T-helper 1 cell (primary cell): Measurements from ENCODE around the gene GNGT2.

Experiments
- DNase-seq, 5 donors: peaks; one replicate each; pipeline ENCODE4 v3.0.0-alpha.2; 2012 to 2020
- total RNA-seq, 4 donors: gene quantifications; one replicate each; lab custom pipeline; 2026; lab: John Stamatoyannopoulos, UW

GNGT2 gene
- total RNA-seq = 0.95 to 1.6 (median 1.5) reads per million in 4 donors

DNA sequence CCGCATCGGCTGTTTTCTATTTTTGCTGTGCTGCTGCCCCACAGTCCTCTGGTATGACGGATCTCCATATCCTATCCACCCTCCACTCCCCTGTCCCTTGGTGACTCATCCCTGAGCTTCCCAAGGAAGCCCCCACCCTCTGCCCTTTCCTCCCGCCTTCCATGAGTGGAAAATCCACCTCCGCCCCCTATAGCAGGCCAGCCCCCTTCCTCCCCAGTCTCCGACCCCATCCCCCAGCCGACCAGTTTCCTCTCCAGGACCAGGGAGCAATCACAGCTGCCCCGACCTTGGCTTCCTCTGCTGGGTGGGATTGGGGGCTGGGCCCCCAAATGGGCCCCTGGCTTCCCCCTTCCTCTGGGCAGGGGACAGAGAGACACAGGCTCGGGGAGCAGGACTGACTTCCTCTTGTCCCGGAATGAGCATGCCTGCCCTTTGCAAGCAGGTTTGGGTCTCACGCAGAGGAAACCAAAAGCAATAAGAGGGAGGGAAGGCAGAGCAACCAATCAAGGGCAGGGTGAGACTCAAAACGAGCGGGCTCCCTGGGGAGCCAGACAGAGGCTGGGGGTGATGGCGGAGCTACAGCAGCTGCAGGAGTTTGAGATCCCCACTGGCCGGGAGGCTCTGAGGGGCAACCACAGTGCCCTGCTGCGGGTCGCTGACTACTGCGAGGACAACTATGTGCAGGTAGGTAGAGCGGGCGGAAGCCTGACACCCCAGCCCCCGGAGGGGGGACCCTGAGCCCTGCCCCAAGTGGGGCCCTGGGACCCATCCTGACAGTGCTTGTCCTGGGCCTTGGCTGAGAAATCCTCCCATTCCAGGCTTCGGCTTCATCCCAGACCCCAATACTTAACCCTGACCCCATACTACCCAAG, at the start of gene GNGT2, which contains the start of gene ABI3:
GNGT2 (minus strand) TSS at position 417 of the 872 bp plus-strand sequence. CDS start 3,152 bp downstream, outside the sequence.
ABI3 (plus strand) TSS at position 550 of the 872 bp plus-strand sequence; CDS start at position 568, 18 bp downstream.
- DNase-seq = peak in 4 of 5 donors; percentile 28 to 84 (median 44)

DNA sequence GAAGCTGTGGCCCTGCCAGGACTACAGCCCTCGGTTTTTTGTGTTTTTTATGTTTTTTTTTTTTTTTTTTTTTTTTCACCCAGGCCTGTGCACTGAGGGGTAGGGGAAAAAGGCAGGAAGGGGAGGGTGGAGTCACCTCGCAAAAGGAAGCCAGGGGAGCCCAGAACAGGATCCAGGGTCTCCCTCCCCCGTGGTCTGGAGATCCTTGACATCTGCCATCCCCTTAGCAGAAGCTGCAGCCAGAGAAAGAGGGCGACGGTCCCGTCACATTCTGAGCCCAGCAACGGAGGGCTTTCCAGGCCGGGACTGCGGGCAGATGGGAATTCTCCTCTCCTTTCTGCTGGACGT, 49.3 kb upstream of the GNGT2 start:
- no peak for DNase-seq

DNA sequence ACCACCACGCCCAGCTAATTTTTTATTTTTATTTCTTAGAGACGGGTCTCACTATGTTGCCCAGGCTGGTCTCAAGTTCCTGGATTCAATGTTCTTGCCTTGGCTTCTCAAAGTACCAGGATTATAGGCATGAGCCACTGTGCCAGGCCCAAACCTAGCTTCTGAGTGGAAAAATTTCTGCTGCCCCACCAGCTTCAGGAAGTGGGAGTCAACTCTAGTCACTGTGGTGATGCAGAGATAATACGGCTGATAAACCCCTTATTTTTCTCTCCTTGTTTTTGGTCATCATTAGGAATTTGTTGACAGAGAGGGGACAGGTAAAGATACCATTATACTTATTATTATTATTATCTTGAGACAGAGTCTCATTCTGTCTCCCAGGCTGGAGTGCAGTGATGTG, 48.0 kb upstream of the GNGT2 start:
- DNase-seq = no peak

DNA sequence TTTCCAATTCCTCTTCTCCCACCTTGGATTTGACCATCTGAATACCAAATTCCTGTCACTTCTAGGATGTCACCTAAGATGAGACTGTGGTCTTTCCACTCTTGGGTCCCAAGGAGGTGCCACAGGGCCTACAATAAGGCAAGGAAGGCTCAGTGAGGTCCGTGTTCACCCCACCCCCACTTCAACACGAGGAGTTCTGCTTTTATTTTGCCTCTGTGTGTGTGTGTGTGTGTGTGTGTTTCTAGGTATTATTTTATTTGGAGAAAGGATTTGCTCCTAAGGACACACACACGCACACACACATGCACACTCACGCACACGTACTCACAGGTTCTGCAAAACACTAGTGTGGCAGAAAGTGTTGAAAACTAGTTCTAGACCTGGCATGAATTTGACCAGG, 44.8 kb upstream of the GNGT2 start:
- no peak for DNase-seq

DNA sequence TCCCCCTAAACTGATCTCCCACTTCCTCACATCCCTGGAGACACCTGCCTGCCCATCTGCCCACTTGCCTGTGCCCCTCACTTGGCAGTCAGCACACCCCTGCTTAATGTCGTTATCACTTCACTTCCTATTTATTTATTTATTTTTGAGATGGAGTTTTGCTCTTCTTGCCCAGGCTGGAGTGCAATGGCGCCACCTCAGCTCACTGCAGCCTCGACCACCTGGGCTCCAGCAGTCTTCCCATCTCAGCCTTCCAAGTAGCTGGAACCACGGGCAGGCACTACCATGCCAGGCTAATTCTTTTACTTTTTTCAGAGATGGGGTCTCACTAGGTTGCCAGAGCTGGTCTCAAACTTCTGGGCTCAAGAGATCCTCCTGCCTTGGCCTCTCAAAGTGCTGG, 43.7 kb upstream of the GNGT2 start:
- DNase-seq = no peak

DNA sequence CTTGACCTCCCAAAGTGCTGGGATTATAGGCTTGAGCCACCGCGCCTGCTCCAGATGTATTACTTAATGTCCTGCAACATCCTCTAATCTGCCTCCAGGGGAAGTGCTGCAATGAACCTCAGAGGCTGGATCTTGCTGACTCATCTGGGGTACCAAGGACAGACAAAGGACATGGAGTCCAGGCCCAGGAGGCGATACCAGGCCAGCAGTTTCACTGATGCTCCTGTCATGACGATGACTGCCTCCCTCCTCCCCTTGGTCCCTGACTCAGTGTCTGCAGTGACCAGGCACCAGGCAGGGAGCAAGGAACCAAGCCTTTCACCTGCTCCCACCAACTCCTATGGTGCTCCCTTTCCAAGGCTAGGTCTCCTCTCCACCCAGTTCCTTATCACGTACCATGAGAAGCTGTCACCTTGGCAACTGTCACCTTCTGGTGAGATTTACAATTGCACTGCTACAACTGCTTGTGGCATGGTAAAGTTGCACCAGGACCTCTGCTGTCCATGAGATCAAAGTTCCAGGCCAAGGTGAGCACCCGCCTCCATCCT, 41.8 kb upstream of the GNGT2 start:
- DNase-seq = no peak

DNA sequence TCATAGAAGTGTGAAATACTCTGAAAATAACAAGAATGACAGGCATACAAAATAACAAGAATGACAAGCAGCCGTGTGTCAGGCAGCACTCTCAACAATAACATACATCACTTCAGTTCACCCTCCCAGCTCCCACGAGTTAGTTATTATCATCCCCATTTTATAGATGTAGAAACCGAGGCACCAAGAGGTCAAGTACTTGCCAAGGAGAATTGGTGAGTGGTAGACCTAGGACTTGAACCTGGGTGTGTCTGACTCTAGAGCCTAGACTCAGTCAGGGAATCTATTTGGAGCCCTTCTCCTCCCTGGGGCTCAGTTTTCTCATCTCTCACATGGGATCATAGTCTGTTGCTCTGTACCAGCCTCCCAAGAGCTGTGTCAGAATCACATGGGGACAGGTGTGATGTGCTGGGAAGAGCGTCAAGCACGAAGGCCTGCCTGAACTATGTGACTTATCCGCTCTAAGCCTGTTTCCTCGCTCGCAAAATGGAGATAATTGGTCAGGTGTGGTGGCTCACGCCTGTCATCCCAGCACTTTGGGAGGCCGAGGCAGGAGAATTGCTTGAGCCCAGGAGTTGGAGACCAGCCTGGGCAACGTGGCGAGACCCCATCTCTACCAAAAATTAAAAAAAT, 39.6 kb upstream of the GNGT2 start:
- DNase-seq = no peak

DNA sequence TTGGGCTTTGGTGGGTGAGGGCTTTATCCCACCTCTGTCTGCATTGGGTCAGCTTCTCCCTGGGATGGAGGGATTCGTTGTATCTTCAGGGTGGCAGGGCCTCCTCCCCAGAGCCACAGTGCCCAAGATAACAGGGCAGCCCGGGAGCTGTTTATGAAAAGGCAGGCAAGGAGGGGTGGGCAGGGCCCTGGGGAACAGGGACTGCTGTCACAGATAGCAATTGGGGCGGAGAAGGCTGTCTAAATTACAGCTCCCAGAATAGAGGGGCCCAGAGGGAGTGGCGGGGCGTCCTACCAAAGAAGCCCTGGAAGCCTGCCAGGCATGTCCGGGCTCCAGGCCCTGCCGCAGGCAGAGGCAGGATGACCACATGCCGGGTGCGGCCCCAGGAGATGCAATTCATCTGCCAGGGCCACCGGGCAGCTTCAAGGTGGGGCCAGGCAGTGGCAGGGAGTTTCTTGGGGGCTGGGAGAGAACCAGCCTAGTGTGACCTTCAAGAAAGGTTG, 39.0 kb upstream of the GNGT2 start:
- no peak for DNase-seq

DNA sequence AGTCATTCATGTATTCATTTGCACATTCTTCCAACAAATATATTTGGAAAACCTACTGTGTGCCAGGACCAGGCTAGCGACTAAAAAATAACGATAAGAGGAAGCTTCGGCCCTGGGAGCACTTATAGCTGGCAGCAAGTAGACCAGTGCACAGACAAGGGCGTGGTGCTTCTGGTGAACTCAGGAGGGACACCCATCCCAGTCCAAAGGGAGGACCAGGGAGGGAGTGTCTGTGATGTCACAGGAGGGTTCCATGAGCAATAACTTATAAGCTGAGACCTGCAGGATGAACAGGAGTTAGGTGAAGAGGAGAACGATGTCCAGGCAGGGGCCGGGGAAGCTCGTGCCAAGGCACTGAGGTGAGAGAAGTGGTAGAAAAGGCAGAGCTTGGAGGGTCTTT, 37.6 kb upstream of the GNGT2 start:
- DNase-seq = no peak

DNA sequence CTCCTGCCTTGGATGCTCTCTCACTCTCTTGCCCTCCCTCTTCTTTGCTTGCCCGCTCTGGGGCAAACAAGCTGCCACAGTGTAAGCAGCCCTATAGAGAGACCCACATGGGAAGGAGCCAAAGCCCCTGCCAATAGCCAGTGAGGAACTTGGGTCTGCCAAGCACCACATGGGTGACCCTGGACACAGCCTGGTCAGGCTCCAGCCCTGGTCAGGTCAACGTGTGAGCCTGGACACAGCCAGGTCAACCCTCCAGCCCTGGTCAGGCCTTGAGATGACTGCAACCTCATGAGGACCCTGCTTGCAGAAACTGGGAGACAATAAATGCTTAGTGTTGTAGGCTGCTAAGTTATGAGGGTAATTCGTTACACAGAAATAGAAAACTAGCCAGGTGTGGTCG, 34.5 kb upstream of the GNGT2 start:
- DNase-seq = no peak

DNA sequence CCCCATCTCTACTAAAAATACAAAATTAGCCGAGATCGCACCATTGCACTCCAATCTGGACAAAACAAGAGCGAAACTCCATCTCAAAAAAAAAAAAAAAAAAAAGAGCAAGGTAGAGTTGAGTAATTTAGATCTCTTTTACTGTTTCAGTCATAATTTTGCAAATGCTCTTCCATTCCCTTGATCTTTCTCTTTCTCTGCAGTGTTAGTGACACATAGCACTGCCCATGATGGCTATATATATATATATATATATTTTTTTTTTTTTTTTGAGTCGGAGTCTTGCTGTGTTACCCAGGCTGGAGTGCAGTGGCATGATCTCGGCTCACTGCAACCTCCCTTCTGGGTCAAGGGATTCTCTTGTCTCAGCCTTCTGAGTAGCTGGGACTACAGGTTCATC, 32.4 kb upstream of the GNGT2 start:
- no peak for DNase-seq

DNA sequence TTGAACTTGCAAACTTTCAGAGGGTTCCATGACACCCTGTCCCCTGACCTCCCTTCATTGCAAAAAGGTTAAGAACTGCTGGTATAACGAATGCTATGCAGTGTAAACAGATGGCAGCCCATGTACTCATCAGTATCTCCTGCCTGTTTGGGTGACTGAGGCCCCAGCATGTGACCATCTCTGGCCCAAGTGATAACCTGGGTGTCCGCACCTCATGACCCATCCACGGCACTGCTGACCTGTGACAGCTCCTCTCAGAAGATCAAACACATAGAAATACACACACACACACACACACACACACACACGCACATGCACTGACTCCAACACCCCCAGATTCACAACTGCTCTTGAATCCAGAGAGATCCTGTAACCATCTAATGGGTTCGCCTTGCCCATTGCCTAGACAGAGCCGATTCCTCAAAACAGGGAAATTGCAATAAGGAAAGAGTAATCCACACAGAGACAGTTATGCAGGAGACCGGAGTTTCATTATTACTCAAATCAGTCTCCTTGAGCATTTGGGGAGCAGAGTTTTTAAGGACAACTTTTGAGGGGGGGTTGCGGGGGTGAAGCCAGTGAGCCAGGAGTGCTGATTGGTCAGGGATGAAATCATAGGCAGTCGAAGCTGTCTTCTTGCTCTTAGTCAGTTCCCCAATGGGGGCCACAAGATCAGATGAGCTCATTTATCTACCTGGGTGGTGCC, 31.5 kb upstream of the GNGT2 start:
- DNase-seq = no peak

DNA sequence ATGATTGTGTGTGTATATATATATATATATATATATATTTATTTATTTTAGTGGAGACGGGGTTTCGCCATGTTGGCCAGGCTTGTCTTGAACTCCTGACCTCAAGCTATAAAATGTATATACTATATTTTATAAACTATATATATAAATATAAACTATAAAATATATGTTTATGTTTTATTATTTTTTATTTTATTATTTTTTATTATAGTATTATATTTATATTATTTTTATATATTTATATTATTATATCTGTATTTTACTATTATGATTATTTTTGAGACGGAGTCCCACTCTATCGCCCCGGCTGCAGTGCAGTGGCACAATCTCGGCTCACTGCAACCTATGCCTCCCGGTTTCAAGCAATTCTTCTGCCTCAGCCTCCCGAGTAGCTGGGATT, 30.7 kb upstream of the GNGT2 start:
- DNase-seq = no peak

DNA sequence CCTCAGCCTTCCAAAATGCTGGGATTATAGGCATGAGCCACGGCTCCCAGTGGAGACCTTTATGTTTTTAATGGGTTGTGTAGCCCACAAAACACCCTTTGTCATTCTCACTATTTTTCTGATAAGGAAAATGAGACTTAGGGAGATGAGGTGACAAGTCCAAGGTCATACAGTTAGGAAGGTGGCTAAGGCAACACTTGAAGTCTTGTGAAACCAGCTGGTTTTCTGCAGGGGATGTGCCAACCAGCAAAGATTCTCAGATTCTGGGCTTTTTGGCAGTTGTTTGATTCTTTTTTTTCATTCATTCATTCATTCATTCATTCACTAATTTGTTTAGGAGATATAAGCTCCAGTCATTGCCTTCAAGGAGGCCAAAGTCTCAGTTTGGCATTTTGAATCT, 30.2 kb upstream of the GNGT2 start:
- no peak for DNase-seq

DNA sequence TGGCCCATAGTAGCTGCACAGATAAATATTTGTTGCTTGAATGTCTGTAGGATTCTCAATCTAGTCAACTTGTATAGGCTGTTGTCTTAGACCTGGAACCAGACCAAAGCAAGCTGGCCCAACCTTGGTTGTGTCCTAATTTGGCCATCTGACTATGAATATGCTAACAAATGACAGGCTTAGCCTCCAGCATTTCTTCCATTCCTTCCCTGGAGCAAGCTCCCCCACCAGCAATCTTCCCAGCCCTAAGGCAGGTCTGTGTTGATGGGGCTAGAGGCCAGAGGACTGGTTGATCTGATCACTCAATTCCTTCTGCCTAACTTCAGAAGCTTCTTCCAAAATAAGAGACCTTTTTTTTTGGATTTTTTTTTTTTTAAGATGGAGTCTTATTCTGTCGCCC, 29.6 kb upstream of the GNGT2 start:
- no peak for DNase-seq

DNA sequence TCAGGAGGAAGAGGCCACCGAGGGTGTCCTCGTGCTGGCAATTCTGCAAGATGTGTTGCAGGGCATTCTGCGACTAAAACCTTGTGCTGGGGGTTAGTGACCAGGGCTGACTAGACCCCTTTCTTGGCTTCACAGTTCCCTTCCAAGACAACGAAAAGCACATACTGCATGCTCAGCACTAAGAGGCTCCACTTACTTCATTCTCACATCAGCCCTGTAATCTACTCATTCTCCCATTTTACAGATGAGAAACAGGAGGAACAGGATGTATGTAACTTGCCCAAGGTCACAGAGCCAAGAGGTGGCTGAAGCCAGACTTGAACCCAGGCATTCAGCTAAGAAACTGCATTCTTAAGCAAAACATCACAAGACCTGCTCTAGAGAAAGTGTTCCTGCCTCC, 25.5 kb upstream of the GNGT2 start:
- DNase-seq = no peak

DNA sequence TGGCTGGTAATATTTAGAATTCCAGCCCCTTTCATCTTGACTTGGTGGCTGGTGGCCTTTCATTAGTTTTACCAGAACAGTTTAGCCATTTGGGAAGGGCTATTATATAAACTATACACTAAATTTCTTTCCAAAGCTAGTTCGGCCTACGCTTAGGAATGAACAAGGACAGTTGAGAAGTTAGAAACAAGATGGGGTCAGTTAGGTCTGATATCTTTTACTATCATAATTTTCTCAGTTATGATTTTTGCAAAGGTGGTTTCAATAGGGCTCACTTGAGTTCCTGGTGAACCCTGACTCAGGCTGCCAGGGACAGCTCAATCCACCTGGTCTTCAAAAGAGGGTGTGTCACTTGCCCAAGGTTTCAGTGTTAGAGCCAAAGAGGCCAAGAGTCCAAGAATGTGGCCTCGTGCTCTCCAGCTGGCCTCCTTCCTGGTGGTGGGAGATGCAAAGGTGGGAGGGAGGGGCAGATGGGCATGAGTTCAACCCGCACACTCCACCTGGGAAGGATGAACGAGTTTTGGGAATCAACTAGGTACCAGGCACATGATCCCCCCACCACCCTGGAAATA, 24.2 kb upstream of the GNGT2 start:
- no peak for DNase-seq

DNA sequence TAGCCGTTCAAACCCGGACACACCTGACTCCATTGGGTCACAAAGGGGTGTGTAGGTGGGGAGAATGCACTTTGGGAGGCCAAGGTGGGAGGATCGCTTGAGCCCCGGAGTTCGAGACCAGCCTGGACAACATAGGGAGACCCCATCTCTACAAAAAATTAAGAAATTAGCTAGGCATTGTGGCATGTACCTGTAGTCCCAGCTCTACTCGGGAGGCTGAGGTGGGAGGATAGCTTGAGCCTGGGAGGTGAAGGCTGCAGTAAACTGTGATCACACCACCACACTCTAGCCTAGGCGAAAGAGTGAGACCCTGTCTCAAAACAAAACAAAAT, 21.2 kb upstream of the GNGT2 start:
- DNase-seq = no peak

DNA sequence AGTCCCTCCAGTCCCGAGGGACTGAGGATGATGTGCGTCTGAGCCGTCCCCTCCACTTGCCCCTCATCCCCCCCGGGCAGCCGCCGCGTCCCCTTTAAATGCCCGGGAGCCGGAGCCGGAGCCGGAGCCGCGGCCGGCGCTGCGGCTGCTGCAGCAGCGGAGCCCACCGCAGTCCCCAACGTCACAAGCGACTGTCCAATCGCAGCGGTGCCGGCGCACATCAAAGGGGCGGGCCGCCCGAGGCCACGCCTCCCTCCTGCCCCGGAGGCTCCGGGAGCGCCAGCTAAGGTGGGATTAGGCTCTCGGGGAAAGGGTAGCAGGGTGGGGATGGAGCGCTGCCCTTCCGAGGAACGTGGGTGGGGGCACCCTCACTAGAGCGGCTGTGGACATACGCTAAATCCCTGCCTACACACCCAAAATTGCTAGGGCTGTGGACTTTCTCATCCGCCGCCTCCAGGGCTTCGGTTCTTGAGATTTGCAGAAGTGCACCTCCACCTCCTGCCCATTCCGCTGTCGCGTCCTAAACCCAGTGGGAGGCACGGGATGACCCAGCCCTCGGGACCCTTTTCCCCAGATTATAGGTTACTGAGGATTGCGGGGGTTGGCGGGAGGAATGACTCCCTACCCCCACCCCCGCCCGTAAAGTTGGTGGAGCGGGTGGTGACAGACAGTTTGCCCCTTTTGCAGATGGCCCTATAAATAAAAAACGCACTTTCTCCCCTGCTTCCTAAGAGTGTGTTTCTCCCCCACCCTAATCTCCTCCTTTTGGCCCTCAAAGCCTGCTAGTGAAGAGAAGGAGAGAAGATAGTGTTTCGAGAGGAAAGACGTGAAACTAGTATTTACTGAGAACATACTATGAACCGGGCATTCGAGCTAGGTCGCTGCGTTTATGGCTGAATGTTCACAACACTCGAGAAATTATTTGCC, 20.5 kb upstream of the GNGT2 start, which contains the start of gene PHOSPHO1:
PHOSPHO1 (minus strand) TSS at position 152 of the 927 bp plus-strand sequence. CDS start 4,096 bp downstream, outside the sequence.
- peak; percentile 69 to 86 (median 82) for DNase-seq

DNA sequence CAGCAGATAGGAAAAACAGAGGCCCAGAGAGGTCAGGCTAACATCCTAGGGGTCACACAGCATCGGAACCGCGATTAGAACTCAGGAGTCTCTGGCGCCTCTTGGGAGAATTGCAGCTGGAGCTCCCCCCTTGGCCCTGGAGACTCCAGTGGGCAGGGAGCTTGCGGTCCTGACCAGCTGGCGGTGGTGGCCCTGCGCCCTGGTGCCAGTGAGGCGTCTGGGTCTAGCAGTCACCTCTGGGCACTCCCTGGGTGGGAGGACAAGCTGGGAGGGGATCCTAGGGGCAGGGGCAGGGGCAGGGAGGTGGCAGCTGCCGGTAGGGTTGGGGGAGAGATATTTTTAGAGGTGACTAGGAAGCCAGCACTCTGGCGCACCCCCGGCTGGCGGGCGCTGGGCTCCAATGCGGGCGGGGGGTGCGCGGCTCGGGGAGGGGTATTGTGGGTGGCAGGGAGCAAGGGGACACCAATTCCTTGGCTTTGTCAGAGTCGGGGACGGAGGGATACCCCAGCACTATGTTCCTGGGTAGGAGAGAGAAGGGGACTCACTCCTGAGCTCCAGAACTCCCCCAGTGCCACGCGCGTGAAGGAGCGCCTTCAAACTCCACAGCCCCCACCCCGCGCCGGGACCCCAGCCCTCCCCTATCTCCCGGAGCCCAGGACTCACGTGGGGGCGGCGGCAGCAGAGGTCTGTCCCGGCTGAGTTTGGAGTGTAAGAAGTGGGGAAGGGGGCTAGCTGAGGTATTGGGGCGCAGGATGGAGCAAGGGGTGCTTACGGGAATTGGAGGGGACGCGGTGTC, 19.6 kb upstream of the GNGT2 start:
- DNase-seq = peak in 1 of 5 donors; percentile 12
